GM18502 (cell line): ENCODE measurements around the gene DUSP5.
"Not testable (repeated sequence)": the region's sequence is repeated elsewhere in the genome, so short reads cannot be mapped to it uniquely, and the experiment has no call there.

Experiments used
- ATAC-seq: cut with Tn5 transposase; IDR thresholded peaks from one replicate; pipeline ENCODE4 v1.9.1; 2021; ENCODE audit warnings: mild to moderate bottlenecking; ENCODE audit not compliant: unreplicated experiment, poor library complexity

The DUSP5 gene

DNA sequence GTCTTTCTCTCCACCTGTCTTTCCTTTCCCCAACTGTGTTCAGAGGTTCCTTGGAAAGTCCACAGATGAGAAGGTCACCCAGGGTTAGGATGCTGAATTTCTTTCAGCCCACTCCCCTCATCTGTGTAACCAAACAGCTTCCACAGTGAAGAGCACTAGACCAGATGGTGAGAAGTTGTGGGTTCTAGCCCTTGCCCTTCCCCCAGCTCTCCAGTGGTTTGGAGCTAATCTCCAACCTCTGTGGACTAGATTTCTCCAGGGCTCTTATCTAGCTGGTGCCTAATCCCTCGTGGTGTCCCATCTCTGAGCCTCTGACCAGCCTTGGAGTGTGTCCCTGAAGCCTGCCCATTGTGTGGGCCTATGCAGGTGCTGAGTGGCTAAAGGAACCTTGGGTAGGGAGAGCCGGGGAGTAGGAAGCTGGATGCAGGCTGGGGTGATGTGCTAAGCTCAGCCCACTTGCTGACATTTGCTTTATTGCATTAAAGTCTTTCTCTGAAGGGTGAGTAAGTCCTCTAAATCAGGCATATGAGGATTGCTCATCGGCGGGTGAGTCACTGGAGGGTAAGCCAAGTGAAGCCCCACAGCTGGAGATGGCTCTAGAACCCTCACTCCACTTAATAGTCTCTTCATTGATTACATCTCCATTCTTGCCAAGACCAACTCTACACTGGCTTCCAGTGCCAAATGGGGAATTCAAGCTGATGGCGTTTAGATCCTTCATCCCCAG, 14.9 kb downstream of the DUSP5 start:
- no peak for ATAC-seq

DNA sequence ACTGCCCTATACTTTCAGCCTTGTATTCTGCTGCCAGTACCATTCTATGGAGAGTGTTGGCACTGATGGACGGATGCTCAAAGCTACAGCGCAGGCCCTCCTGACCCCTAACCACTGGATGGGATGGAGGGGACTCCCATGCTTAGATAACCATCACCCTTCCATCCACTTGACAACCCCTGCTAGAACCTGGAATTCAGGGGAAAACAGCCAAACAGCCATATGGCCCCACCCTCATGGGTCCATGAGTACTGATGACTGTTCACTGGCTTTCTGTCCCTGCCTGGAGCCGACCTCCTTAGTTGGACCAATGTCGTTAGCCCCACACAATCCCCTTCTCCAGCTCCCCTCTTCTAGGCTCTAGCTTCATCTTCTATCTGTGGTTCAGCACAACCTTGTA, 16.2 kb downstream of the DUSP5 start:
- no peak for ATAC-seq

DNA sequence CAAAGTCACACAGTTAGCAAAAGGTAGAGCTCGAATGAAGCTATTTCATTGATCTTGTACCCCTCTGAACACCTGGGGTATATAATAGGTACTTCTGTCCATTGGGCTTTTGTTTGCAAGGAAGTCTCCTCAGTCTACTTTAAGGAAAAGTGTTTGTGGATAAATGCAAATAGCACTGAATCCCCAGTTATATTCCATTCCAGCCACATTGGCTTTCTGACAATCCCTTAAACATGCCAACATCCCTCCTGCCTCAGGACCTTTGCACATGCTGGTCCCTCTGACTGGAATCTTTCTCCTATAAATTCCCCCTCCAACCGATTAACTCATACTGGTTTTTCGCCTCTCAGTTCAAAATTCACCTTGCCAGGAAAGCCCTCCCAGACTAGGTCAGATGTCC, 17.1 kb downstream of the DUSP5 start:
- ATAC-seq, result no peak

DNA sequence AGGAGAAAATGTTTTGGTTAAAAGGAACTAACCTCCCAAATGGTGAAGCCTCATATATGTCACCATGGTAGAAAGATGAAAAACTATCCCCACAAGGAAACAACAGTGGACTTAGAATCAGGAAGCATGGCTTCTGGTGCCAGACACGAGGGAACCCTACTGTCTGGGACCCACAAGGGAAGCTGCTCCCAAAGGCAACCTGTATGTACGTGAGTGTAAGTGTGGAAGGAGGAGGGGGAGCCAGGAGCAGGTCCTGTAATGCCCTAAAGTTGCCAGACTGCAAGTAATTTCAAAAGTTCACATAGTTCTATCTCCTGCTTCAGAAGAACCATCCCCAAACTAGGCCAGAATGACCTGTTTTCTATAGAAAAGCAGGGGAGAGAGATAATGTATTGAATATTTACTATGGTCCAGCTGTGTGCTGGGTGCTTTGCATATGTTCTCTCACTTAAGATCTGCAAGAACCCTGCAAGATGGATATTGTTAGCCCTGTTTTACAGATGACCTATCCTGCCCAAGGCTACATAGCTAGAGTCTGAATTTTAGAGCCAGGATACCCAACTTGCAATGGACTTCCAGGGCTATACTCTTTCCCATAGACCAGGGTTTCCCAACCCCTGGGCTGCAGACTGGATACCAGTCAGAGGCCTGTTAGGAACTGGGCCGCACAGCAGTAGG, 19.2 kb downstream of the DUSP5 start:
- ATAC-seq, result no peak

DNA sequence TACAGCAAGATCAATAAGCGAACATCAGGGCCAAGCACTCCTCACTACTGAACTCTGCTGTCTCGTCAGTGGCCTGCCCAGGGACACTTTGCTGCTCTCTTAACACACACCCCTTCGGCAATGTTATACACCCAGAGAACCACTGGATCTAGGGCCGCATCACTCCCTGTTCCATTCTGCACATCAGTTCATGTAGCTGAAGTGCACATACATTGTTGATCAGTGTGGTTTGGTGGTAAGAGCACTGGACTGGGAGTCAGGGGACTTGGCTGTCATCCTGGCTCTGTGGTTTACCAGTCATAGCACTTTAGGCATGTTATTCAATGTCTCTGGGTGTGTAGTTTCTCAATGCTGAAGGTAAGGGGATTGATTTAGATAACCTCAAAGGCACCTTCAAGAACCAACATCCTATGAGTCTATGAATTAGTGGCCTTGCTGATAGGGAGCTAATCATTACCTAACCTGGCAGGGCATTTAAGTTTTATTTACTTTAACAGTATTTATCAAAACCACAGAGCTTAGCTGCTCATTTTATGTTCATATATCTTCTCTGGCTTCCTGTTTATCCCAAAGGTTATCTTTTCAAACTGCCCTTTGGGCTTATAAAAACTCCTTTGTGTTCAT, 24.8 kb downstream of the DUSP5 start:
- ATAC-seq, result no peak

DNA sequence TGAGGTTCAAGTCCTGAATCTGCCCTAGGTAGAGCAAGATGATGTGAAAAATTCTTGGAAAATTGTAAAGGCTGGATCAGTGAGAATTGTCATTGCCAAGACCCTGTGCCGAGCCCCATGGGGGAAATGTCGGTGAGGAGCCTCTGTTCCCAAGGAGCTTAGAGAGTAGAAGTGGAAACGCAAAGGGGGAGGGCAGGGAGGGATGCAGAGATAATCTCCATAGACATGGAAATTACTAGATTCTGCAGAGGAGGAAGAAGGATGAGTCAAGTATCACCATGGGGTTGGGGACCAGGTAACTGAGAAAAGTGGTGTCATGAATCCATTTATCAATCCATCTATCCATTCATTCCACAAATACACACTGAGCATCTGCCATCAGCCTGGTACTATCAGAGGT, 26.0 kb downstream of the DUSP5 start:
- ATAC-seq, result no peak

DNA sequence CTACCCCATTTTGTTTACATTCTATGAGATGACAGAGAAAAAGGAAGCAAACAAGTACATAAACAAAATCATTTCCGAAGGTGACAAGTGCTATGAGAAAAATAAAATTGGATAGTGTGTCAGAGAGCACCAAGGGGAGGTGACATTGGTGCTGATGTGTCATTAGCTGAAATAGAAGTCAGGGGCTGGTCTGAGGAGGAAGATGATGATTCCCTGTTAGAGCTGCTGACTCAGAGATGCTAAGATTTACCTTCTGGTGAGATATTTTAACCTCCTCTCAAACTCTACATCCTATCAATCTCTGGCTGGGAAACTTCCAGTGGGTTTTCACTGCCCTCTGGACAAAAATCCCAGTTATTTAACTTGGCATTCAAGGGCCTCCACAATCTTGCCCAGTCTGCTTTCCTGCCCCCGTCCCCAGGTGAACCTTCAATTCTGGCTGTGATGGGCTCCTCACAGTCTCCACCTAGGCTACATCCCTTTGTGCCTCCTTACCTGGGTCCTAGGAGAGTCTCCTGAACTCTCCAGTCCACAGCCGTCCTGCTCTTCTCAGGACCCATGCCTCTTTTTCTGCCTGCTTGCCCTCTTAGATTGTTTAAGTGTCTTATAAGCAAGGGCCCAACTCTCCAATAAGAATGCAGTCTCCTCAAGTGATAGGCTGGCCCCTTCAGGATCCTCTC, 26.6 kb downstream of the DUSP5 start:
- no peak for ATAC-seq

DNA sequence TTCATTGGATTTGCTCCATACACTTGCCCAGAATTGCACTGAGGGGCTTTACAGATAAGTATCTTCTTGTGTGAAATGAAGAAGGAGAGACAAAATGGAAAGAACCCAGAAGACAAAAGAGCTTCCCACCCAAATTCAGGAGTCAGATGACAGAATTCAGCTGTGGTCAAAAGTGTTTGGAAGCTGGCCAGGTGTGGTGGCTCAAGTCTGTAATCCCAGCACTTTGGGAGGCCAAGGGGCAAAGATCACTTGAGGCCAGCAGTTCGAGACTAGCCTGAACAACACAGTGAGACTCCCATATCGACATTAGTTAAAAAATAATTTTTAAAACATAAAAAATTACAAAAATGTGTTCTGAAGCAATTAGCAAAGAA, 27.1 kb downstream of the DUSP5 start:
- ATAC-seq, result no peak

DNA sequence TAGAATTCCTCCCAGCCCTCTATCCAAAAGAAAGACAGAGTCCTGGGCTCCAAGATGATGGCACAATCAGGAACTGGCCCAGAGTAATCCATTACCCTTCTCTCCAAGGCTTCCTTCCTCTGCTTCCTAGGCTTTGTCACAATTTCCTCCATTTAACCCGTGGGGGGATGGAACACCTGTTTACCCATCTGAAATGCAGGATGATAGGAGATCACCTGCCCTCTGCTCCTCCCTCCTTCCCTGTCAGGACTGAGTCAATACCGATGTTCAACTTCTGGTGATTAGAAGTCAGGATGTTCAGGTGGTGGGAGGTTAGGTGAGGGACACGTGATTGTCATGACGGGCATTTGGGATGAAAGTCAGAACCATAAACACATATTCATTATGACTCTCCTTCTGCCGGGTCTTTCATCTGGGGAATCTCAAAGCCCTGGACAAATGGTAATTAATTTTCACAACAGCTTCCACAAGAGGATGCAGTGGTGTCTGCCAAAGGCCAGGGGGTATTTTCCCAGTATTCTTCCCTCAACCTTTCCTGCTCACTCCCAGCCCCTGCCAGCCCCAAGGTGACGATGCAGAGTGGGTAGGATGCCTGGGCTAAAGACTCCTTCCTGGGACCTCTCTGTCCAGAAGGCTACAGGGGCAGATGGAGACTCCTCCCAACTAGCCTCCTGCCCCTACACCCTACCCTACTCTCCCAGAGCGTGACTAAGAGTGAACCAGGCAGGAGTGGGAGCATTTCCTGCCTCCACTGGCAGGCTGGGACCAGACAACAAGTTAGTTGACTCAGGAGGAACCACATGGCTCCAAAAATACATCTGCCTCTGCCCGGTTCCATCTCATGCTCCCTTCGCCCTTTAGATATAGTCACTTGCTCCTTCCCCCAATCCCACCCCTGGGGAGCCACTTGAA, 27.9 kb downstream of the DUSP5 start:
- ATAC-seq, result no peak

DNA sequence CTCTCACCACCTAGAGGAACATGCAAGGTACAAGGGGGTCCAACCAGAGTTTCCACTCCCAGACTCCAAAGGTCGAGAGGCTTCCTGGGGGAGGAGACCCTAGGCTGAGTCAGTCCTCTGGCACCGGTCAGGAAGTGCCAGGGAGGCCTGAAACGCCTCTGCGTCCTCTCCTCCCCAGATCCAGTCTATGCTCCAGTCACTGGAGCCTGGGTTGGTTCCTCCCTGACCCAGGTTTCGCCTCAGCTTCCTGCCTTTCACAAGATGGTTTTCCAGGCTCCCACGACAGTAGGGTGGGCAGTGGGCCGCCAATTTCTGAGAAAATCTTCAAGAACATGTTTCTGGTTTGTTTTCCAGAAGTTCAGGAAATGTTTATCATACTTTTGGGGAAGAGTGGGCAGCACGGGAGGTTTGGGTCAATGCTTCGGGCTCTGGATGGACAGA, 30.0 kb downstream of the DUSP5 start:
- no peak for ATAC-seq

DNA sequence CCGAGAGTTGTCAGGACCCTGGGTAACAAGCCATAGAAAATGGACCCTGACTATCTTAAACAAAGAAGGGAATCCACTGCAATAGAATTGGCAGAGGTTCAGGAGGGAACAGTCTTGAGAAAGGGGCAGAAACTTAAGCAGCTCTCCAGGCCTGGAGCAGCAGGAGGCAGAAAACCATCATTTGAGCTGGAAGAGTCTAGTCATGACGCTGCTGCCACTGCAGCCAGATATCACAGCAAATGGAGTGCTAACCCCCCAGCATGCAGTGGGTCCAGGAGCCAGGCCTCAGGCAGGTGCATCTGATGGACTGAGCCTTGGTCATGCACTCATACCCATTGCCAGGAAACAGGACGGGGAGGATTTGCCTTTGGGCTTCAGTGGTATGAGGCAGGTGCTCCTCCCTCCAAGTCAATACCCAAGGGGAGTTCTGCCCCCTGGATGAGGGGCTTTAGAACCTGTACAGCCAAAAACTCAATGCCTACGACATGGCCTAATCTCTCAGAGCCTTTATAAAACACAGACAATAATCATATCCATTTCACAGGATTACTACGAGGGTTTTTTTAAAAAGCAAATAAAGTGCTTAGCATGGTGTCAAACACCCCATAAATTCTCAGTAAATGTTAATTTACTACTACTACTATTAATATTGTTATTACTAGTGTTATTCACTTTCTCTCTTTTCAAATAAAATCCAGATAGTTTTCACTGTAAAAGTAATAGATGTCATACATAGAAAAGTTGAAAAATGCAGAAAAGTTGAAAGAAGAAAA, 30.7 kb downstream of the DUSP5 start:
- ATAC-seq, result peak; percentile 6

DNA sequence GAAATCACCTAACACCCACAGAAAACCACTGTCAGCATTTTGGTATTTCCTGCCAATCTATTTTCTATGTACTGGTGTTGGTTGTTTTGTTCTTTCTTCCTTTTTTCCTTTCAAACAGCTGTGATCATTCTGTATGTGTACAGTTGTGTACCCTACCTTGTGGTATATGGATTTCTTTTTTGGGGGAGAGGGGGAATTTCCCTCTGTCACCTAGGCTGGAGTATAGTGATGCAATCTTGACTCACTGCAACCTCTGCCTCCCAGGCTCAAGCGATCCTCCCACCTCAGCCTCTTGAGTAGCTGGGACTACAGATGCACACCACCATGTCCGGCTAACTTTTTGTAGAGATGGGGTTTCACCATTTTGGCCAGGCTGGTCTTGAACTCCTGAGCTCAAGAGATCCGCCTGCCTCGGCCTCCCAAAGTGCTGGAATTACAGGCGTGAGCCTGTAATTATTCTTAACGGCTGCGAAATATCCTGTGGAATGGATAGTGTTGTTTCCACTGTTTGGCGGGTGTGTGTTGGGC, 31.4 kb downstream of the DUSP5 start:
- peak; percentile 80 for ATAC-seq

DNA sequence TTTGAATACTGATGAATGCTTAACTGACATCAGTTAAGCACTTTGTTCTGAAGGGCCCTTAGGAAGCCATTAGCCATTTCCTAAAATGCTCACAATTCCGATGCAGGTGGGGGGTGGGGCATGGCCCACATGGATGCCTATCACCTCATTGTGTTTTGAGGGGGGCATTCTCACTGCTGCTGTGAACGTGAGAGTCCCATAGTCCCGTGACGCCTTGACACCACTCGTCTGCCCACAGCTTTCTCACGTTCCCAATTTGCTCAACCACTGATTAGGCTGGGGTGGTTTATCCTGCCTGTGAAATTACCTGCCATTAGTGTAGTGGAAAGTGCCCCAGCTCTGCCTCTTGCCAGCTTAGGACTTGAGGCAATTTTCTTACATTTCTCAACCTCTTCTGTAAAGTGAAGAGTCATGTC, 31.9 kb downstream of the DUSP5 start:
- ATAC-seq, result no peak

DNA sequence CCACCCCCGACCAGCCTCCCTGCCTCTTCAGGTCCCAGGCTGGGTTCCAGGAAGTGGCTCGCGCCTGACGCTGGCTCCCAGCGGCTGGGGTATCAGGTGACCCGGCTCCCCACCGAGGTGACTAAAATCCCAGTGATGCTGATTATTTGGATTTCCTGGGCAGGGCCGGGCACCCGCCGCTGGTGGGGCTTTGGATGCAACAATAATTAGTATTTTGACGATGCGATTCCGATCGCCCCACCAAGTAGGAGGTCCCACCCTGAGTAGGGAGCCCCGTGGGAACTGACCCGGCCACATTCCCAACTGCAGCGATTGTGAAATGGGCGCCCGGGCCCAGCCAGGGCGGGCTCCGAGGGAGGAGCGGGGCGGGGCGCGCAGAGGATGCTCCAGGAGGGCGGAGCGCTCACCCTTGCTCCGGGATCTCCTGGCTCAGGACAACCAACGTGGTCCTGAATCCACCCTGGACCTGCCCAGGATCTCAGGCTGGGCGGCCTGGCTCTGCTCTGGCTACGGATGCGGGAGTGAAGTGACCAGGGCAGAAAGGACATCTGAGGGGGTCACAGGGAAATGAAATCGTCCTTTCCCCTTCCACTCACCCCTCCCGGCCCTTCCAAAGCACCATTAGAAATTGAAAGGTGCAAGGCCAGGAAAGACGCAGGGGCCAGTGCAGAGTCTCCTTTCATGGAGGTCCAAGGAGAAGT, 32.6 kb downstream of the DUSP5 start:
- no peak for ATAC-seq

DNA sequence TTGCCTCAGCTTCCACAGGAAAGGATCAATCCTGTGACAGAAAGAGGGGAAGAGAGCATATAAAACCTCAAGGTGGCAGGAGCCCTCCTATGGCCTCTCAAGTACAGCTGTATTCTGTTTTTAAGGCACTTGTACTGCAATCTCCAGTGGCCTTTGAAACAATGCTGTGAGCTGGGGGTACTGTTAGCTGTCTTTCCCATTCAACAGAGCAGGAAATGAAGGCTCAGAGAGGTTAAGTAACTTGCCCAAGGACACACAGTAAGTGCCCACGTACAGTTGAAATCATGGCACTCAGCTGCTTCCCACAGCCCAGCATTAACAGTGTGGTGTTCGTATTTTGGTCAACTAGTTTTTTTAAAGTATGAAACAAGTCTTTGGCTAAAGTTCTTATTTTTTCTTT, 34.0 kb downstream of the DUSP5 start:
- ATAC-seq, result no peak

DNA sequence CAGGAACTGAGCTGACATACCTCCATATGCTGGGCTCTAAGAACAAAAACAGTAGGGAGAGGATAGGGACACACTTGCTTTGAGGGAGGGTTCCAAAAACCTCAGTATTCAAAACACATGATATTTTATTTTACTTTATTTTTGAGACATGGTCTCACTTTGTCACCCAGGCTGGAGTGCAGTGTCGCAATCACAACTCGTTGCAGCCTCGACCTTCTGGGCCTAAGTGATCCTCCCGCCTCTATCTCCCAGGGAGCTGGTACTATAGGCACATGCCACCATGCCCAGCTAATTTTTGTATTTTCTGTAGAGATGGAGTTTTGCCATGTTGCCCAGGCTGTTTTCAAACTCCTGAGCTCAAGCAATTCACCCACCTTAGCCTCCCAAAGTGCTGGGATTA, 34.9 kb downstream of the DUSP5 start:
- not testable (repeated sequence) for ATAC-seq

DNA sequence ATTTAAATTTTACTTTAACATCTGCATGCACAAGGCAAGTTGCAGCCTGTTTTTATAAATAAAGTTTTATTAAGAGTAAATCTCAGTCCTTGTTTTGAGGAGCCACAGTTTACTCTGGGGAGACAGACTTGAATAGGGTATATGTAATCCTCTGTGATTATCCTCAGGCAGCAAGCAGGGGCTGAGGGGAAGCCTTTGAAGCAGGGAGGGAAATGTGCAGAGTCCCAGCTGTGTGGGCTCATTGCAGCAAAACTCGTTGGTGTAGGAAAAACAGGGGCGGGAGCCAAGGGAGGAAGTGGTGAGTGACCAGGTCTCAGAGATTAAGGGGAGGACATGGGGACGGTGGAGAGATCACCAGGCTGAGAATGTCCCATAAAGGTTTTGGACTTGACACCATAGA, 35.4 kb downstream of the DUSP5 start:
- ATAC-seq, result no peak

DNA sequence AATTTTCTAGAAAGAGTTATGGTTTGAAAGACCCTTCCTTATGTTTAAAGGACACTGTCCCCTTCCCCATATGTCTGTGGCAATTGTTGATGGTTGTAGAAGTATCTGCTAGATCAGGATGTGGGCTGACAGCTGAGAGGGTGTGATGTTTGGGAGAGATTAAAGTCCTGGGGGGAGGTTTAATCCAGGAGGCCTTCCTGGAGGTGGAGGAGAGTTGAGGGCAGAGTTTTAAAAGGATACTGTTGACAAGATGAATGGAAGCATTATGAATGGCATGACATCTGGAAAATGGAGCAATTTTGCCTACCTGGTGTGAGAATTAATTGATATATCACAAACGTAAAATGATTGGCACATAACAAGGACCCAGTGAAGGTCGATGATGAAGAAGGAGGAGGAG, 36.9 kb downstream of the DUSP5 start:
- no peak for ATAC-seq
